Measurements from ENCODE around the gene ARID5B.
A peak's percentile ranks its signal among the peaks of the same experiment; 100 is the strongest.

The ARID5B gene

DNA sequence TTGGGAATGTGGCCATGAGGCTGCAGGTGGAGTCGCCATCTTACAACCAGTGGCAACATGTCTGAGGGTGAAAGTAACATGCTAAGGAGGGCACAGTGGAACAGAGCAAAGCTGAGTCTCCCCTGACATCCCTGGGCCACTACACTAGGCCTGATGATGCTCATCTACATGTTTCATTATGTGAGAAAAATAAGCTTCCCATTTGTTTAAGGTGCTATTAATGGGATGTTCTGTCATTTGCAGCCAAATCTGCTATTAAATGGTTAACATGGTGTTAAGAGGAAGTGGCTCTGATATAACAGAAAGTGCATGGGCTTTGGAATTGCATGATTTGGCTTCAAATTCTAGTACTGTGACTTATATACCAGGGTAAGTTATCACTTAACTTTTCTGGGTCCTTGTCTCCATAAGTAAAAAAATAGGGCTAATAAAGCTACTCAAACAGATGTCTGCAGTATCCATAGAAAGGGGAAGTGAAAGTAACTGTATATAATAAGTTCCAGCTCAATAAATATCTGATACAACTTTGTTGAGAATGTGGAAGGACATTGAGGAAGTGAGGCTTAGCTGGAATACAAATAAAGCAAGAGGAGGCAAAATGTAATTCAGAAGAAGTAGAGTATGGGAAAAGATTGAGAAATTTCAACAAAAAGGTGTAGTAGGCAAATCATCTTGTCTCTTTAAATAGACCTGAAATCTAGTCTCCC is 208.2 kb downstream of the ARID5B start:
- no peaks in the 10 kb centered on the region for H3K27me3 ChIP-seq (ENCODE audit: insufficient read depth, low read length, poor library complexity, severe bottlenecking)
- H3K79me2 ChIP-seq (ENCODE audit: insufficient read depth, low read length): no peaks in the 10 kb centered on the region
- no peaks in the 10 kb centered on the region for H3K36me3 ChIP-seq (ENCODE audit: insufficient read depth, low read length)
- peak overlapping the region; percentile 45 for H3K4me2 ChIP-seq (ENCODE audit: low read depth, low read length, poor library complexity, severe bottlenecking)
- no peaks in the 10 kb centered on the region for H4K20me1 ChIP-seq (ENCODE audit: insufficient read depth, low read length, poor library complexity, severe bottlenecking)
- peak overlapping the region; percentile 14; the same call in 1 of the 2 replicates for H2AFZ ChIP-seq (ENCODE audit: low read length)
- peak overlapping the region; percentile 27 for H3K9ac ChIP-seq (ENCODE audit: low read depth, low read length, poor library complexity, severe bottlenecking)
- peak overlapping the region; percentile 1 for H3K4me3 ChIP-seq (ENCODE audit: low read length, poor library complexity, severe bottlenecking)
- TF ChIP-seq, protein P1, sequence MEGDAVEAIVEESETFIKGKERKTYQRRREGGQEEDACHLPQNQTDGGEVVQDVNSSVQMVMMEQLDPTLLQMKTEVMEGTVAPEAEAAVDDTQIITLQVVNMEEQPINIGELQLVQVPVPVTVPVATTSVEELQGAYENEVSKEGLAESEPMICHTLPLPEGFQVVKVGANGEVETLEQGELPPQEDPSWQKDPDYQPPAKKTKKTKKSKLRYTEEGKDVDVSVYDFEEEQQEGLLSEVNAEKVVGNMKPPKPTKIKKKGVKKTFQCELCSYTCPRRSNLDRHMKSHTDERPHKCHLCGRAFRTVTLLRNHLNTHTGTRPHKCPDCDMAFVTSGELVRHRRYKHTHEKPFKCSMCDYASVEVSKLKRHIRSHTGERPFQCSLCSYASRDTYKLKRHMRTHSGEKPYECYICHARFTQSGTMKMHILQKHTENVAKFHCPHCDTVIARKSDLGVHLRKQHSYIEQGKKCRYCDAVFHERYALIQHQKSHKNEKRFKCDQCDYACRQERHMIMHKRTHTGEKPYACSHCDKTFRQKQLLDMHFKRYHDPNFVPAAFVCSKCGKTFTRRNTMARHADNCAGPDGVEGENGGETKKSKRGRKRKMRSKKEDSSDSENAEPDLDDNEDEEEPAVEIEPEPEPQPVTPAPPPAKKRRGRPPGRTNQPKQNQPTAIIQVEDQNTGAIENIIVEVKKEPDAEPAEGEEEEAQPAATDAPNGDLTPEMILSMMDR (conservative IDR thresholded peaks at IDR 0.05; ENCODE audit: low read length): no peak
- no peak for TF ChIP-seq EZH2phosphoT487 (IDR thresholded peaks at IDR 0.05; ENCODE audit: borderline replicate concordance)
- no peaks in the 10 kb centered on the region for H3K9me2 ChIP-seq (replicated peaks; ENCODE audit: low read depth, low read length)
- no peaks in the 10 kb centered on the region for H3K9me3 ChIP-seq (ENCODE audit: insufficient read depth, low read depth, low read length)
- no peaks in the 10 kb centered on the region for H3F3A ChIP-seq (ENCODE audit: low read depth)
- H3K4me1 ChIP-seq (ENCODE audit: insufficient read depth, low read length, poor library complexity, severe bottlenecking): peaks cover 30% of the 10 kb centered on the region

DNA sequence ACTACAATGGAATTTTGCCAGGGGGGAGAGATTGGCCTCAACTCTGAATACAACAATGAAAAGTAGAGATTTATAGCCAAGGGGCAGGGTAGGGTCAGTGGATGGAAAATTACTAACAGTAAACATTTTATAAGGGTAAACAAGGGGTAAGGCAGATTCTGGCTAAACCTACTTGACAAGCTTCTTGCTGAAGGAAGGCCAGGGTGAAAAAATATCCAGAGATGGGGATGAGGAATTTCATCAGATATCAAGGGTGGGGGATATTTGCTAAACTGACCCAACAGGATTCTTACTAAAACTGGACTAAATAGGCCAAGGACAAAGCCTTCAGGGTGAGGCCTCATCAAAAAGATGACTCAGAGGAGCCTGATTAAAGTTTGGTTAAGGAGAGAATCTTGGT is 210.8 kb downstream of the ARID5B start:
- Histone ChIP-seq H3K79me2 (ENCODE audit: insufficient read depth, low read length) (no peaks in the 10 kb centered on the region), H3K9me3 (ENCODE audit: insufficient read depth, low read depth, low read length) (no peaks in the 10 kb centered on the region), H3K4me1 (ENCODE audit: insufficient read depth, low read length, poor library complexity, severe bottlenecking) (peaks cover 22% of the 10 kb centered on the region), H3K9ac (ENCODE audit: low read depth, low read length, poor library complexity, severe bottlenecking) (no peak overlapping the region), H2AFZ (ENCODE audit: low read length) (no peak overlapping the region), H3K4me2 (ENCODE audit: low read depth, low read length, poor library complexity, severe bottlenecking) (no peak overlapping the region), H3K36me3 (ENCODE audit: insufficient read depth, low read length) (no peaks in the 10 kb centered on the region), H3K4me3 (ENCODE audit: low read length, poor library complexity, severe bottlenecking) (no peak overlapping the region), H4K20me1 (ENCODE audit: insufficient read depth, low read length, poor library complexity, severe bottlenecking) (no peaks in the 10 kb centered on the region), H3K27me3 (ENCODE audit: insufficient read depth, low read length, poor library complexity, severe bottlenecking) (no peaks in the 10 kb centered on the region), H3F3A (ENCODE audit: low read depth) (no peaks in the 10 kb centered on the region), H3K9me2 (replicated peaks; ENCODE audit: low read depth, low read length) (no peaks in the 10 kb centered on the region)
- no peak for TF ChIP-seq EZH2phosphoT487 (IDR thresholded peaks at IDR 0.05; ENCODE audit: borderline replicate concordance)
- TF ChIP-seq, protein P1 (conservative IDR thresholded peaks at IDR 0.05; ENCODE audit: low read length): no peak

DNA sequence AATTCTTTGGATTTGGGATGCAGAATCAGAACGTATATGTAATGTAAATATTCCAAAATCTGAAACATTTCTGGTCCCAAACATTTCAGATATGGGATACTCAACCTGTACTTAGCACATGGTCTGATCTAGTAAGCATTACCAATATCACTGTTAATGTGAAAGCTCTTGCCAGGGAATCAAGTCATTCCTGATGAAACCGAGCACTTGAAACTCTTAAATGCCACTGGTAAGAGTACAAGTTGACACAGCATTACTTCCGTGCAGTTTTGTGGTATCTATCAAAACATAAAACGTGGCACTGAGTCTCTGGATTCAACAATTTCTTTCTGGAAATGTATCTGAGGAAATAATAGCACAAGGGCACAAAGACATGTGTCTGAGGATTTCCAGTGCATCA is 211.5 kb downstream of the ARID5B start:
- Histone ChIP-seq H2AFZ (ENCODE audit: low read length) (no peak overlapping the region), H3K4me1 (ENCODE audit: insufficient read depth, low read length, poor library complexity, severe bottlenecking) (peaks cover 20% of the 10 kb centered on the region), H3K79me2 (ENCODE audit: insufficient read depth, low read length) (no peaks in the 10 kb centered on the region), H4K20me1 (ENCODE audit: insufficient read depth, low read length, poor library complexity, severe bottlenecking) (no peaks in the 10 kb centered on the region), H3K4me2 (ENCODE audit: low read depth, low read length, poor library complexity, severe bottlenecking) (no peak overlapping the region), H3F3A (ENCODE audit: low read depth) (no peaks in the 10 kb centered on the region), H3K9me3 (ENCODE audit: insufficient read depth, low read depth, low read length) (no peaks in the 10 kb centered on the region), H3K36me3 (ENCODE audit: insufficient read depth, low read length) (no peaks in the 10 kb centered on the region), H3K9me2 (replicated peaks; ENCODE audit: low read depth, low read length) (no peaks in the 10 kb centered on the region), H3K27me3 (ENCODE audit: insufficient read depth, low read length, poor library complexity, severe bottlenecking) (no peaks in the 10 kb centered on the region), H3K4me3 (ENCODE audit: low read length, poor library complexity, severe bottlenecking) (no peak overlapping the region), H3K9ac (ENCODE audit: low read depth, low read length, poor library complexity, severe bottlenecking) (no peak overlapping the region)
- TF ChIP-seq, protein P1 (conservative IDR thresholded peaks at IDR 0.05; ENCODE audit: low read length): no peak
- no peak for TF ChIP-seq EZH2phosphoT487 (IDR thresholded peaks at IDR 0.05; ENCODE audit: borderline replicate concordance)
